ENCODE results near the gene DCTN5.

DNA sequence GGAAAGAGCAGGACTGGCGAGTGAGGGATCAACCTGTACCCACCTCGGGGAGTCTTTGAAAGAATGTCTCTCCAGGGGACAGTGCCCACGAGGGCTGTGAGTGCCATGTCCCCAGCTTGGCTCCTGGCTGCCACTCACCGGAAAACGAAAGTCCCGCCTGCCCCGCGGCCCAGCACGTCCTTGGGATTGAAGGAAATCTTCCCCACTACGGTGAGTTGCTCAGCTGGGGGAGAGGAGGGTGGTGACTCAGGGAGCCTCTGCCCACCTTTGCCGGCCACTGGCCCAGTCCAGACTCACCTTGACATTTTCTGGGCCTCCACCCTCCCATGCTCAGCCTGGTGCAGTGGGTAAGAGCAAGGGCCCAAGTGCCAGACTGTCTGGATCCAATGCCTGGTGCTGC is 54.5 kb downstream of the DCTN5 start:
- TF ChIP-seq, protein P1, sequence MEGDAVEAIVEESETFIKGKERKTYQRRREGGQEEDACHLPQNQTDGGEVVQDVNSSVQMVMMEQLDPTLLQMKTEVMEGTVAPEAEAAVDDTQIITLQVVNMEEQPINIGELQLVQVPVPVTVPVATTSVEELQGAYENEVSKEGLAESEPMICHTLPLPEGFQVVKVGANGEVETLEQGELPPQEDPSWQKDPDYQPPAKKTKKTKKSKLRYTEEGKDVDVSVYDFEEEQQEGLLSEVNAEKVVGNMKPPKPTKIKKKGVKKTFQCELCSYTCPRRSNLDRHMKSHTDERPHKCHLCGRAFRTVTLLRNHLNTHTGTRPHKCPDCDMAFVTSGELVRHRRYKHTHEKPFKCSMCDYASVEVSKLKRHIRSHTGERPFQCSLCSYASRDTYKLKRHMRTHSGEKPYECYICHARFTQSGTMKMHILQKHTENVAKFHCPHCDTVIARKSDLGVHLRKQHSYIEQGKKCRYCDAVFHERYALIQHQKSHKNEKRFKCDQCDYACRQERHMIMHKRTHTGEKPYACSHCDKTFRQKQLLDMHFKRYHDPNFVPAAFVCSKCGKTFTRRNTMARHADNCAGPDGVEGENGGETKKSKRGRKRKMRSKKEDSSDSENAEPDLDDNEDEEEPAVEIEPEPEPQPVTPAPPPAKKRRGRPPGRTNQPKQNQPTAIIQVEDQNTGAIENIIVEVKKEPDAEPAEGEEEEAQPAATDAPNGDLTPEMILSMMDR (IDR thresholded peaks at IDR 0.05; ENCODE audit: insufficient read depth, low read length, poor library complexity, severe bottlenecking): no peak
- TF ChIP-seq EZH2phosphoT487 (conservative IDR thresholded peaks at IDR 0.05; ENCODE audit: low read length): no peak
